DOHH2 (cell line): ENCODE data around the gene PDZRN3.

Experiments used
- CTCF ChIP-seq: fragments of 200-600 bp; sonication (generic); IDR thresholded peaks from one replicate; pipeline ENCODE4 v1.5.1; 2014; ENCODE audit warnings: antibody characterized with exemption, mild to moderate bottlenecking, low read depth, low read length; ENCODE audit not compliant: poor library complexity, severe bottlenecking
- EZH2phosphoT487 ChIP-seq: fragments of 200-600 bp; sonication (generic); IDR thresholded peaks from 2 replicates; pipeline ENCODE4 v1.6.1; 2017; ENCODE audit warnings: borderline replicate concordance, mild to moderate bottlenecking, antibody characterized with exemption, low read length, moderate library complexity, mixed read lengths

DNA sequence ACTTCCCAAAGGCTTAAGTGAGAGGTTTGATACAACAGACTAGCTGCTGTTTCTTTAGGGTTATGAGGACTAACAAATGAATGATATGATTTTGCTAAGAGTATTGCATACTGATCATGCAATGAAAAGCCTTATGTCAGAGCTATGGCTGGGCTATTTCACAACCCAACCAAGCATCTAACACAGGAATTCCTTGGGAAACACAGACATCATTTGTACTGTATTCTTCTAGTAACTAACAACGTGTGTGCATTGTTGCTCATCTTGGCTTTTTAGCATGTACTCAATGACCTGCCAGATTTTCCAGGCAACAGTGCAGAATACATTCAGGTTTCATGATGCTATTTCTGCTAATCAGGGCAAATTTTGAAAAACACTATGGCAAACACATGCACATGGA, 19.3 kb downstream of the PDZRN3 start:
- TF ChIP-seq EZH2phosphoT487 (no peak), CTCF (no peak)
